Astrocyte (in vitro differentiated cells and primary cell): ENCODE data around the gene HMOX2.

Source experiments
- CTCF ChIP-seq: IDR thresholded peaks from 2 replicates; pipeline ENCODE4 v1.5.1; 2011; ENCODE audit warnings: low read depth, mild to moderate bottlenecking, inconsistent platforms, low read length, moderate library complexity; ENCODE audit not compliant: insufficient read depth
- EZH2 ChIP-seq: IDR thresholded peaks from 2 replicates; pipeline ENCODE4 v1.6.1; 2012; ENCODE audit warnings: mild to moderate bottlenecking, low read length, inconsistent platforms; ENCODE audit not compliant: insufficient read depth

DNA sequence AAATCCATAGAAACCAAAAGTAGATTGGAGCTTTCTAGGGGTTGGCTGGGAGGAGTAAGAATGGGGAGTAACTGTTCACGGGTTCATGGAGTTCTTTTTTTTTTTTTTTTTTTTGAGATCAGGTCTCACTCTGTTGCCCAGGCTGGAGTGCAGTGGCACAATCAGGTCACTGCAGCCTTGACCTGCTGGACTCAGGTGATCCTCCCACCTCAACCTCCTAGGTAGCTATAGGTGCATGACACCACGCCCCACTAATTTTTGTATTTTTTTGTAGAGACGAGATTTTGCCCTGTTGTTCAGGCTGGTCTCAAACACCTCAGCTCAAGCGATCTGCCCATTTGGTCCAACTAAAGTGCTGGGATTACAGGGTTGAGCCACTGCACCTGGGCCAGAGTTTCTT lies 3.3 kb upstream of the HMOX2 start:
- no peak for TF ChIP-seq CTCF
- no peak for TF ChIP-seq EZH2
